COLO829 (cell line): ENCODE data around the gene UBE2E3.
"Not testable (repeated sequence)": the region's sequence is repeated elsewhere in the genome, so short reads cannot be mapped to it uniquely, and the experiment has no call there.

Experiments
- DNase-seq: peaks from one replicate; pipeline ENCODE4 v3.0.0; 2012; ENCODE audit warnings: low spot score

UBE2E3 gene

GRCh38 chr2:180980106-180980942 is at the start of gene UBE2E3:
UBE2E3 (plus strand) TSS chr2:180980605; CDS start chr2:180982043, 1,438 bp downstream.
- peak; percentile 51 for DNase-seq

GRCh38 chr2:180931841-180932240 is 48.6 kb upstream of the UBE2E3 start:
- DNase-seq = no peak

GRCh38 chr2:180933332-180933731 is 47.1 kb upstream of the UBE2E3 start:
- DNase-seq = no peak

- DNase-seq = no peak
These were observed 45.5 kb upstream of the UBE2E3 start for GRCh38 chr2:180934911-180935310.

- not testable (repeated sequence) for DNase-seq
These were observed 42.9 kb upstream of the UBE2E3 start for GRCh38 chr2:180937480-180937879.

- DNase-seq = no peak
These were observed 42.0 kb upstream of the UBE2E3 start for GRCh38 chr2:180938451-180938850.

- DNase-seq = no peak
These were observed 37.1 kb upstream of the UBE2E3 start for GRCh38 chr2:180943275-180943674.

- no peak for DNase-seq
These were observed 36.0 kb upstream of the UBE2E3 start for GRCh38 chr2:180944372-180944771.

GRCh38 chr2:180947208-180947689 is 33.2 kb upstream of the UBE2E3 start:
- DNase-seq = no peak

- DNase-seq = no peak
These were observed 30.5 kb upstream of the UBE2E3 start for GRCh38 chr2:180949896-180950295.

- DNase-seq = no peak
These were observed 28.3 kb upstream of the UBE2E3 start for GRCh38 chr2:180952082-180952481.

GRCh38 chr2:180952731-180953336 is 27.6 kb upstream of the UBE2E3 start:
- DNase-seq = no peak

GRCh38 chr2:180953550-180953949 is 26.9 kb upstream of the UBE2E3 start:
- no peak for DNase-seq

GRCh38 chr2:180955101-180955500 is 25.3 kb upstream of the UBE2E3 start:
- DNase-seq = no peak

GRCh38 chr2:180959787-180960186 is 20.6 kb upstream of the UBE2E3 start:
- DNase-seq = no peak

GRCh38 chr2:180960982-180961381 is 19.4 kb upstream of the UBE2E3 start:
- DNase-seq = no peak

GRCh38 chr2:180962727-180963314 is 17.6 kb upstream of the UBE2E3 start:
- no peak for DNase-seq

- no peak for DNase-seq
These were observed 14.0 kb upstream of the UBE2E3 start for GRCh38 chr2:180966378-180966777.

GRCh38 chr2:180969124-180969523 is 11.3 kb upstream of the UBE2E3 start:
- DNase-seq = no peak

- DNase-seq = no peak
These were observed 10.4 kb upstream of the UBE2E3 start for GRCh38 chr2:180970016-180970415.

GRCh38 chr2:180971811-180972210 is 8.6 kb upstream of the UBE2E3 start:
- DNase-seq = no peak

GRCh38 chr2:180975585-180975984 is 4.8 kb upstream of the UBE2E3 start:
- DNase-seq = no peak
